ENCODE data around the gene DENND4B.
A peak's percentile ranks its signal among the peaks of the same experiment; 100 is the strongest.

DENND4B gene

DNA sequence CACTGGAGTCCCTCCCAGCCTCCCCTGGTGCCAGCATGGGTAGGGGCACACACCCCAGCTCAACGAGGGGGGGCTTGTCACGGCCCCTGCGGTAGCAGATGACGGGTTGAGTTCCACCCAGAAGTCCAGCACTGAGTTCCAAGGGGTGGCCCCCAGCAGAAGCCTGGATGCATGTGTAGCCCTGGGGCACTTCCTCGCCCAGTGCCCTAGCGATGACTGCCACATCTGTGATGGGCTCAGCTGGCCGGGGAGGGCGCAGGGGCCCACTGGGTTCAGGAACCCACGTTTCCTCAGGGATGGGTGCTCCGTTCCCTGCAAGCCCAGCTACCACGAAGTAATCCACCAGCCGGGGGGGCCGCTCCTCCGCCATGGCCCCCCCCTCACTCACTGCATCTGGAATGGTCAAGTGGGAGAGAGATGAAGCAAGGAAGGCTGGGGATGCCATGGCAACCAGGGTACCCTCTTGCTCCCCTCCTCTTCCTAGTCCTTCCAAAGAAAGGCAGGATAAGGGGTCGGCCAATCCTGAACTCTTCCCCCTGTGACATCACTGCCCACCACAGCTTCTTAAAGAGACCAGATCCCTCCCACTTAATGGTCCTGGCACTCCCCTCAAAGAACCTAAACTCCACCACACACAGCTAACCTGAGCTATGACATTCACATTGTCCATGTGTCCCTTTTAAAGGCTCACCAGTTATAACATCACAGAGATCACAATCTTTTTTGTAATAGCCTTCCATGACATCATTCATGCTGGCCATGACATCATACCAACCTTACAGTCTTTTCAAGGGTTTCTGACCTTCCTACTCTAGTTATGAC is 2.3 kb downstream of the DENND4B start:
- DNase-seq: no peak

DNA sequence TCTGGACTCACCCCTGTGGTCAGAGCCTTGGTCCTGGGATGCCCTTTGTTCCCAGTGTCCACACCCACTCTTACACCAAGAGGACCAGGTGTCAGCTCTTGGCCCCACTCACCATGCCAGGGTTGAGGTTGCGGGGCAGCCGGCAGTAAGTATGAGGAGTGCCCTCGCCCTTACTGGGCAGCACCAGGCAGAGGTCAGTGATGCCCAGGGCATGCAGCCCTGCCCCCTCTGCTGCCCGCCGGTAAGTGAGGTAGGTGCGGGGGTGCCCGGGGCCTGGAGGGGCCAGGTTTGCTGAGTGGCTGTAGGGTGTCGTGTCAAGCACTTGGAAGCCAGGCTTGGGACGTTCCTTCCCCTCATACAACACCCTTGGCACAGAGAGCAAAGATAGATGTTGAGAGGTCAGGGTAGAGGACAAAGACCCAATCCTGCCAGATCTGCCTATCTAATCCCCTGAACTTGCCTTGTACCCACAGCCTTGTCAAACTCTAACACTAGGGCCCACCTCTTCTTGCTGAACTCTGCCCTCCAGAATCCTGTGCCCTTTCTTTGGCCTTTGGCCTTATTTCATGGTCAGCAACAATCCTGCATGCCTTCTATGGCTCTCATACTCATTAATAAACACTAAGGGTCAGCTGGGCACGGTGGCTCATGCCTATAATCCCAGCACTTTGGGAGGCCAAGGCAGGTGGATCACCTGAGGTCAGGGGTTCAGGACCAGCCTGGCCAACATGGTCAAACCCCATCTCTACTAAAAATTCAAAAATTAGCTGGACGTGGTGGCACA is 3.6 kb downstream of the DENND4B start:
- no peak for DNase-seq

DNA sequence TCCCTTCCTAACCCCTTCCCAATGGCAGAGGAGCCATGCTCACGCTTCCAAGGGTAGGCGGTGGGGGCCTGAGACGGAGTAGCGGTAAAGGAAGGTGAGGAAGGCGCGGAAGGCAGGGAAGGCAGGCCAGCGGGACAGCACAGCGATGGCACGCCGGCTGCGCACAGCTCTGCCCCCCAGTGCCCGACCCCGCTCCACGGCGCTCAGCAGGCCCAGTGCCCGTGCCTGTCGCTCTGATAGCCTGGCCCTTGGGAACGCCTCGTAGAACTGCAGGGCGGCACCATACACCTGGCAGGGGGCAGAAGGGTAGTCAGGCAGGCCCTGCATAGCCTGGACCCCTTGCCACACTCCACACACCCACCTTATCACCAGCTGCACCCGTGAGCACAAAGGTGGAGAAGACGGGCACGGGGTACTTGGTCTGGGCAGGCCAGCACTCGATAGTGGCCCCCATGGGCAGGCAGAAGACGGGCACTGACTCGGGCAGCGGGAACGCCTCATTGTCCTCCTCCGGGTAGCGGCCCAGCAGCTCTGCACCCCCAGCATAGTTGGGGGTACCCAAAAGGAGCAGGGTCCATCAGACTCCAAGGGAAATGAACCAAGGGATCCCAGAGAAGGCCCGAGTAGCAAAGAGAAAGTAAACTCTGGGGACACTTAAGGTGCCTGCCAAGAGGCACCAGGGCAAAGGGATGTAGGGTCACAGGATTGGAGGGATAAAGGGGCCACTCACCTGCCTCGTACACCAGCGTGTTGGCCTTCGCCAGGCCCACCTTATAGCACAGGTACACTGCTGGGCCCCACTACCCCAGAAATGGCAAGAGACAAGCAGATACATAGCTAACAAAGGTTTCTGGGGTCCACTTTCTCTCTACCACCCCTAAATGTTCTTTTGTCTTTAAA is 4.4 kb downstream of the DENND4B start:
- DNase-seq: no peak

DNA sequence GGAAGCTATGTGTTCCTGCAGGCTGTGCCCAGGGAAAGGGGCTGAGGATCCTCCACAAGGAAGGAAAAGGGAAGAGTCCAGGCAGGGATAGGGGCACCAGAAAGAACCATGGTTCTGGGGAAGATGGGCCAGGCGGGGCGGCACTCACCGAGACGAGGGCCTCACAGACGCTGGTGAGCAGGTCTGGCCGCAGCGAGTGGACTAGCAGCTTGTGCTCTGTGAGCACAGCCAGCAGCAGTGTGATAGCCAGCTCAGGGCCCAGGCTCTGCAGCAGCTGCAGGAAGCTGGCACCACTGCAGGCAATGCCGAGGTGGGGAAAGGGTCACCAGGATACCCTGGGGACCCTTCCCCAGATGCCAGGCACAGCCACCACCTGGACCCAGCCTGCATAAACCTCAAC is 5.8 kb downstream of the DENND4B start:
- DNase-seq: no peak

DNA sequence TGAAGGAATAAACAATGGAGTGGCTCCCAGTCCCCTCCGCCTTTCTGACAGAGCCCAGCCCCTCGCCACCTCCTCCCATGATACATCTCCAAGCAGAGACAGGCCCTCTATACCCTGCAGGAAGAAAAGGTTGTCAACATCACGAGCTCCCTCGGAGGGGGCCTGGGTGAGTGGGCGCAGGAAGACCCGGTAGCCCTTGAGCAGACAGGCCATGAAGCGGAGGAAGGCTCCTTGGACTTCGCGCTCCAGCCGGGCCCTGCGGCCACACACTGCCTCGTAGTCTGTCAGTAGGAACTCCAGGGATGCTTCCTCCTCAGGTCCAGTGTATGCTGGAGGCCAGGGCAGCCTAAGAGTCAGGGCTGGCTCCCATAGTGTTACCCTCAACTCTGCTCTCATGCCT is 7.0 kb downstream of the DENND4B start:
- DNase-seq: no peak

DNA sequence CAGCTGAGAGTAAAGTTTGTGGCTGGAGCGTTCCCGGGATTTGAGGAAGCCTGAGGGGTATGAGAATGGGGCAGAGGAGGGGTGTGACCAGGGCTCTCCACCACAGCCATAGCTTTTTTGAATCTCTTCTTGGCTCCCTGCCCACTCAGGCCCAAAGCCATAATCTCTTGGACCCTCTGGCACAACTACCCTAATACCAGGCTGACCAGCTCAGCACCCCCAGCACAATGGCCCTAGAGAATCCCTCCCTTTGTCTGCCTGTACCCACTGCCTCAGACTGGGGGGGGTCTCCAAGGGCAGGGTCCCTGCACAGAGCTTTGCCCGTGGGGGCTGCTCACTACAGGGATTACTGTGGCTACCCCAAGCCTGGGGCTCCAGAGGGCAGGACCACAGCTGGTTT is 7.5 kb downstream of the DENND4B start:
- no peak for DNase-seq

DNA sequence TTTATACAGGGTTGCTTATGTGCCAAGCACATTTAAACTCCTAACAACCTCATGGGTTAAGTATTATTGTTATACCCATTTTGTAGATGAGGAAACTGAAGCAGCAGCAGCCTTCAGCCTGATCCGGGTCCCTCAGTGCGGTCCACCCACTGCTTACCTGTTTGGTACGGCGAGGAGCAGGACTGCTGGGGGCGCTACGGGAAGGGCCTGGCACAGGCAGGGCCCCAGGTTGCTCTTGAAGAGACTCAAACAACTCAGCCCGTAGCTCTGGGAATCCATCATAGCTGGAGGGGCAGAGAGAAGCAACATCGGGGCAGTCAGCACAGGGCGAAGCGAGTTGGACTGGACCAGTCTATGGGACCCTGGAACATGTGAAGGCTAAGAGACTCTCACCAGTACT is 9.2 kb downstream of the DENND4B start:
- DNase-seq: no peak

DNA sequence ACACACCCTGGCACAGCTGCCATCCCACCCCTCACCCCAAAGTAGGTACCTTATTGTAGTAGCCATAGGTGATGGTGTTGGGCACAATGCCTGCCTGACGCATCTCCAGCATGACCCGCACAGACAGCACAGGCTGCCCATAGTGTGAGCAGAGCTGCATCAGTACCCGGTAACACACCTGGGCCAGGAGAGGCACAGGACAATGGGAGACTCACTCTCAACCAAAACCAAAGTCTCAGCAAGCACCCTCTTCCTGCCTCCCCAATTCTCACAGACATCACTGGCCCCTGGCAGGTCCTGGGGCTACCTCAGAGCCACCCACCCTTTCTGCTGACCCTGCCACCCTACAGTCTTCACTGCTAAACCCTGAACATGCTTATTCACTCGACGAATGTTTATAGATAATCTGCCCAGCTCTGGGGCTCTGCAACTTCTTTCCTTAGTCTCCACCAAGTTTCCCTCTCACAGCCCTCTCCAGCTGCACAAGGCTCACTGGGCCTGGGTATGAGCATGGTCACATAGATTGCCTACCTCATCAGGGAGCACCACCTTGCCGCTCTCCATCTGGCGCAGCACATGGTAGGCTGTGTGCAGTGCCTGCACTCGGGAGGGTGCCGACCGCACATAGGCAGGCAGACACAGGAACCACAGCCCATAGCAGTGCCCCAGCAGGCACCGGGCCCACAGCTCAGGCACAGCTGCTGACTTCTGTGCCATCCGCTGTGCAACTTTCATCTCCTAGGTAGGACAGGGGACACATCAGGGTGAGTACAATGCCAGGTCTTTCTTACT is 10.3 kb downstream of the DENND4B start:
- DNase-seq: no peak

DNA sequence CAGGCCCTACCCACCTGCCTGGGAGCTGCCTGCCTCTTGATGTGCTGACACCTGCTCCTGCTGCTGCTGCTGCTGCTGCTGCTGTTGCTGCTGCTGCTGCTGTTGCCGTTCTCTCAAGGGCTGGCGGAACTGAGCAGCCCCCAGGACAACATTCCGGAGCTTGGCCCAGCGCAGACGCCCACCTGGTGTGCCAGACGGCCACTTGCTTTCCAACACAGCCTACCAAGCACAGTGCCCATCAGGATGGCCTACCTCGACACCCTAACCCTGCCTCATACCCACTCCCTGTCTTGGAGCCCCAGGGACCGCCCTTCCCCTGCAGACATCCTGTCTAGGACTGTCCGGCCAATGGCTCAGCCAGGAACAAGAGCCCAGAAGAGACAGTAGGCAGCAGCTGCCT is 11.8 kb downstream of the DENND4B start:
- DNase-seq: no peak

DNA sequence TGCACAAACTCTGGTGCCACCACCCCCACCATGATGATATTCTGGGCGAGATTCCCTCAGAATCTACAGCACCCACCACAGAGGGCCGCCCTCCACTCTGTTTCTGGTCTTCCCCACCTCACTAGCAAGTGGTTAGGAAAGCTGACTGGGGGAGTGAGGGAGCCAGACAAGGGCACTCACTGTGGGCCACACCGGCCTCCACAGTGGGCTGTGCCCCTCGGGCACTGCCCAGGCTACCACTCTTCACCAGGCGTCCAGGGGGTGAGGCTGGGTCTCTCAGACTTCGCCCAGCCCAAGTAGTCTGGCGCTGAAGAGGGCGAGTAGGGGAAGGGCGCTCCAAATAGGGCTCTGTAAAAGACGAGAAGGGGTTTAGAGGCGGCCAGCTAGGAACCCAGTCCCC is 12.6 kb downstream of the DENND4B start:
- DNase-seq: no peak

DNA sequence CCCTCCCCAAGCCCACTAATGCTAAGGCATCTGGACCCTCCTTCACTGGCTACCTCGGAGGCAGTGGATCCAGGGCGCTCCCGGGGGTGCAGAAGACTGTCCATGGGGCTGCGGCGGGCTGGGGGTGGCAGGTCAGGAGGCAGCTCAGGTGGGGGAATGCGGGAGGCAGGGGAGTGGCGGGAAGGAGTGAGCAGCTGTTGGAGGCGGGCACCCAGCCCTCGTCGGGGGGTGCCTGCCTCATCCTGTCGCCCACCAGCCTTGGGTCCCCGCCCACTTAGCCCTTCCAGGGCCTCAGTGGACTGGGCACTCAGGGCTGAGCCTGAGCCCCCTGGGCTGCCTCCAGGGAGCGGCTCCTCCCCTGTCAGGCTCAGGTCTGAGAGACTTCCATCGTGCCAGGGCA is 13.1 kb downstream of the DENND4B start:
- no peak for DNase-seq

DNA sequence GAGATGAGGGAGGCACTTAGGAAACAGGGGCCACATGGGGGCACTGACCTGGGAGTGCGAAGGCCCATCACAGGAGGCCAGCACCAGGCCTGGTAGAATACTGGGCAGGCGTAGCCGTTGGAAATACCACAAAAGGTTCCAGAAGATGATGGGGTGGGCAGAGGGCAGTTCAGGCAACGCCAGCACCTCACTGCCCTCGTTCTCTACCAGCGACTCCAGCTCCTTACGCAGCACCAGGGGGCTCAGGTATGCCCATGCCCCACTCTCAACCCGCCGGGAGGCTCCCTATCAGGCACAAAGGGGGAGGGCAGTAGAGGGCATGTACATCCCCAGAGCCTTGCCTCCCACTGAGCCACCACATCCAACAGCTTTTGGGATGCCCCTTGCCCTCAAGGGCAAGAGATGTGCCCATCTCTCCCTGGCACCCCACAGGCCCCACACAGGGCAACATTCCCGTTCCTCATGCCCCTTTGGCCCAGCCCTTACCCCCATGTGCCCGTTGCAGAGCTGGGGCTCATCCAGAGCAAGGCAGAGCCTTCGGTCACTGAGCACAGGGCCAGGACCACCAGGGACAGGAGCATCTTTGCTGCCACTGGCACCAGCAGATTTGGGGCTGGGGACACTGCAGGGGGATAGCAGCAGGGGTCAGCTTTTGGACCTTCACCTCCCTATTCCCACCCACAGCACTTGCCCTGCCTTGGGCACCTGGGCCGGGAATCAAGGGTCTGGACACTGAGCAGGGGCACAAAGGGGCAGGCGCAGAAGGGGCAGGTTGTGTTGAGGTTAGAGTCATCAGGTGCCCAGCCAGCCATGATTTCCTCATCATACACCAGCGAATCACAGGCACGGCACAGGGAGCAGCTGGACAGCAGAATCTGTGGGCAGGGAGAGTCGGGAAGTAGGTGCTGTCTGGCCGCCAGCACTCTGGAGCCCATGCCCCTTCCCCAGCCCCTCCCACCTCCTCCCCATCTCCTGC is 14.1 kb downstream of the DENND4B start:
- DNase-seq: no peak

DNA sequence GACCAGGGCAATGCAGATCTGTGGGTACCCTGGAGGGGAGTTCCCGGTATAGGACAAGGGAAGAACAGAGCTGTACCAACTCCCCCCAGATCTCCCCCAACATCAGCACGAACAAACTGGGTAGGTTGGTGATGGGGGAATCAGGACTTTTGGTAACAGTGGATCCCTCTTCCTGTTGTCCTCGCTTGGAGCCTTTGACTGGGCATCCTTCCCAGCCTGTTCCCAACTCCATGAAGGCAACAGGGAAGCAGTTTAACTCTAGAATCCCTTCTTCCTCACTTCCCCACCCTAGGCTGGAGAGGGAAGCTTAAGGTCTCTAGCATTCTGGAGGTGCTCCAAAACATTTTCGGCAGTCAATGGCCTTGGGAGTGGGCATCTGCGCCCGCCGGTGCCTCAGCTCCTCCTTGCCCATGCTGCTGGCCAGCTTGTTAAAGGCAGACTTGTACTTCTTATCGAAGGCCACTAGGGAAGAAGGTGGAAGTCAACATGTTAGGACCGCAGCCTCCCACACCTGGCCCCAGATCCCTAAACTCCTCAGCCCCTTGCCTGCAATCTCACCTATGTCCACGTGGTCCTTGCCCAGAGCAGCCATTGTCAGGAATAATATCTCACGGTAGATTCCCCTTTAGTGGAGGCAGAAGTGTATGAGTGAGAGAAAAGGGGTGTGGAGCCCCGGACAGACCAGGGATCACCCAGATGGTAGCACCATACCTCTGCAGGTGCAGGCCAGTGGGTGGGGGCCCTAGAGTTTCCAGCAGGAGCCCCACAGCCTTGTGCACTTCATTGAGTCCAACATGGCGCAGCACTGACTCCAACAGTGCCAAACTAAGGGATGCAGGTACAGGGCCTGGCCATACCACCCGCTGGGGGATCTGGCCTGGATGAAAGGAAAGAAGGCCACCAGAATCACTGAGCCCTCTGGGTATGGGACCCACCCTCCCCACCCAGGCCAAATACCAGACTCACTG is 16.3 kb downstream of the DENND4B start:
- no peak for DNase-seq

DNA sequence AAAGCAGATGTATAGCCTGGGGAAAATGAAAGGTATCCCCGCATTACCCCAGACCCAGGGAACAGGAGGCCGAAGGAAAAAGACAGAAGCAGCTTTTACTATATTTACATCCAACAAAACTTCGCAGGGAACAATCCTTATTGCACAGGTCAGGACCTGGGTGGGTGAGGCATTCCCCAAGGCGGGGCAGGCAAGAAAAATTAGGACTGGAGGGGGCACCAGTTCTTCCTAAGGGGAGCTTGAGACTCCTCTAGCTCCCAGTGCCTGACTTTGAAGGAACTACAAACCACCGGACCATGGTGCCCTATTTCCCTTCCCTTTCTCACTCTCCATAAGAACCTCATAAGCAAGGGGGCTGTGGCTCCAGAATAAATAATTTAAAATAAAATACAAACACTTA is 17.1 kb downstream of the DENND4B start:
- no peak for DNase-seq

DNA sequence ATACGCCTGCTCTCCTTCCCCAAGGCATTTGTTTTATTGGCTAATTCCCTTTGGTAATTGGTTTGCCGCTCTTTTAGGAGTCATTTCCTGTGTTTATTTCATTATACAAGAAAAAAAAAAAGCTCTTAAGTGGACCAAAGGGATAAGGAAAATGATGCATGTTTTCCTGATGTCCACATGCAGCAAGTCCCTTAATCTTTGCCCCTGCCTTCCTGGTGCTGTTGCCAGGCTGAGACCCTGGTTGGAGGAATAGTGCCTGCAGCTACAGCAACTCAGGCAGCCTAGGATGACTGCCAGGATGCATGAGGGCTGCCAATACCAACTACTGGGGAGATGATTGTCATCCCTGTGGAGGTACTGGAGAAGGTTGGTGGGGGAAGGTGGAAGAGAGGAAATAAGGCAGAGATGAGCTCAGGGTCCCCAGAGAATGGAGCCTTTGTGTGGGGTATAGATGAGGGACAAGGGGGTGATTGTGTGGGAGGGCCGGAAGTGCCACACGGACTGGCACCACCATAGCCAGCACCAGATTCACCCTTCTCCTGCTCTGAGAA is 17.7 kb downstream of the DENND4B start:
- DNase-seq: no peak

DNA sequence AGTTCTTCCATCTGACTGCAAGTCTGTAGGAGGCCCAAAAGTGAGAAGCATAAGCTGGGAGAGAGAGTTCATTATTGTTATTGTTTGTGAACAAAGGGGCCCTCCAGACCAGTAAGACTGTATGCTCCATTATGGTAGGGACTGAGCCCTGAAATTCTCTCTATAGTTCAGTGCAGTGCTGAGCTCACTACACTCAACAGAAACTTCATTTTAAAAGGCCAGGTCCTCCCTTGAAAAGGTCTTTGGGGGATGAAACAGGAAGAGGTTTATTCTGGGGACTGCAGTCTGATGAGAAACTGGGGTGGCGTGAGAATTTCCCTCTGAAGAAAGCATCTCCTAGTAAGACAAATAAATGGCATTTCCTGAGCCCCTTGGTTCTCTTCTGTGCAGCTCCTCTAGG is 18.3 kb downstream of the DENND4B start:
- no peak for DNase-seq

DNA sequence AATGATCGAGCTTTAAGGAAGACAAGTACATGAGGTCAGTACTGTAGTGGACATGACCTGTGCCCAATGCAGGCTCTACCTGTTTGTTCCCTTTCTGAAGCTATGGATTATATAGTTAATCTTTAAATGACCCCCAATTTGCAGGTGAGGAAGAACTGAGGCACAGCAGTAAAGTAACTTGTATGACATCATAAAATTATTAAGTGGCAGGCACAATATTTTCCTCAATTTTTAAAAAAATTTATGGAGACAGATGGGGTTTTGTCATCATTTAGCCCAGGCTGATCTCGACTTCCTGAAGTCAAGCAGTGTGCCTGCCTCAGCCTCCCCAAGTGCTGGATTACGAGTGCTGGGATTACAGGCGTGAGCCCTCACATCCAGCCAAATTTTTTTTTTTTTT is 20.1 kb downstream of the DENND4B start:
- DNase-seq: no peak

DNA sequence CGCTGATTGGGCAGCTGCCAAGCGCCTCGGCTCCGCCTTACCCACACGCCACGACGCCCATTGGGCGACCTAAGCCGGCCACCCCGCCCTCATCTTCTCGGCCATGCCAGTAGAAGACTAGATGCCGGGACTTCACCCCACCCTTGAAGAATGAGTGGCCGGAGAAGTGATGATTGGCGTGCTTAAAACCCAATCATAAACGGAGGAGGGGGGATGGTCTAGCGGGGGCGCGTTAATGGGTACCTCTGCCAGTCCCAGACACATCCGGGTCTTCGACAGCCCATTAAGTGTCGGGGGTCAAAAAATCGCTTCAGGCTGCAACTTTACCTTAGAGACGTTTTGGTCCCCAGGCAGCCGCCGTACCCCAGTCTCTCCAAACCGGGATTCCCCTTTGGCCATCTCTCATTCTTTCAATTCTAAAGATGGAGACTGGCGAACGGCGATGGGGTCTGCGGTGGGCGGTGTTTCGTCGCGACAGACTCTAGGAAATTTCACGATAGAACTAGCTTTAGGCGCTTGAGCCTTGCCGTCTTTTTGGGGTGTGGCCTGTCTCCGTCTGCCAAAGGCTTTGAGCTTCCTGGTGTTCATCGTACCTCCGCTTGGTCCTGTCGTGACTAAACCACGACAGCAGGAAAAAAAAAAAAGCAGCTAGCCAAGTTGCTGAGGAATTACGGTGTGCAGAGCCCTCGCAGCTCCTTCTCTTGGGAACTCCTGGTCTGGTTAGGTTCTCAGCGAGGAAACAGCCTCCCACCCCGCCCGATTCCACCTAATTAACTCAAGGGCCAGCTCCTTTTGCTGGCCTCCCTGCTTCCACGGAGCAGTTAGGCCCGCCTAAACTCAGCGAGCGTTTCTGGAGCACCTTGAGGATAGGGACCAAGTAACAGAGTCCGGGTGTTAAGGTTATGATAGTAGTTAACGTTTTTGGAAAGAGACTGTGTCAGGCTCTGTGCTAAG is 23.3 kb downstream of the DENND4B start, which contains the start of gene GATAD2B:
Gene GATAD2B (minus strand): TSS at position 1 of the 954 bp plus-strand sequence. CDS start 94,625 bp downstream, outside the sequence.
- peak; percentile 99 for DNase-seq
